GM21723 (cell line): ENCODE measurements around the gene CNNM4.

Experiments used
- ATAC-seq: cut with Tn5 transposase; IDR thresholded peaks from one replicate; pipeline ENCODE4 v1.9.1; 2021; ENCODE audit warnings: mild to moderate bottlenecking, moderate library complexity; ENCODE audit not compliant: unreplicated experiment

Gene CNNM4

GRCh38 chr2:96758987-96759386, 1.7 kb upstream of the CNNM4 start:
- ATAC-seq, result no peak

- ATAC-seq, result no peak
Observed at GRCh38 chr2:96759548-96759947, 1.2 kb upstream of the CNNM4 start.

GRCh38 chr2:96760986-96761832, 507 bp downstream of the CNNM4 start:
- peak; percentile 20 for ATAC-seq

- no peak for ATAC-seq
Observed at GRCh38 chr2:96762529-96763311, 2.0 kb downstream of the CNNM4 start.

GRCh38 chr2:96763511-96764252, 3.0 kb downstream of the CNNM4 start:
- ATAC-seq, result no peak

- no peak for ATAC-seq
Observed at GRCh38 chr2:96764253-96764637, 3.5 kb downstream of the CNNM4 start.

- ATAC-seq, result no peak
Observed at GRCh38 chr2:96767135-96767871, 6.6 kb downstream of the CNNM4 start.

- ATAC-seq, result peak; percentile 40
Observed at GRCh38 chr2:96768083-96768561, 7.4 kb downstream of the CNNM4 start.

- ATAC-seq, result no peak
Observed at GRCh38 chr2:96769814-96770213, 9.1 kb downstream of the CNNM4 start.

- no peak for ATAC-seq
Observed at GRCh38 chr2:96770442-96771202, 9.9 kb downstream of the CNNM4 start.

GRCh38 chr2:96771796-96772618, 11.3 kb downstream of the CNNM4 start:
- ATAC-seq, result no peak

GRCh38 chr2:96772903-96773671, 12.4 kb downstream of the CNNM4 start:
- ATAC-seq, result peak; percentile 47

GRCh38 chr2:96773922-96774321, 13.2 kb downstream of the CNNM4 start:
- ATAC-seq, result peak; percentile 43

- no peak for ATAC-seq
Observed at GRCh38 chr2:96775160-96775559, 14.5 kb downstream of the CNNM4 start.

GRCh38 chr2:96783388-96783787, 22.7 kb downstream of the CNNM4 start:
- ATAC-seq, result no peak

GRCh38 chr2:96787411-96787810, 26.7 kb downstream of the CNNM4 start:
- no peak for ATAC-seq

- ATAC-seq, result no peak
Observed at GRCh38 chr2:96788442-96789244, 27.9 kb downstream of the CNNM4 start.
